ENCODE measurements around the gene PCP4L1.
"Not testable (repeated sequence)": the region's sequence is repeated elsewhere in the genome, so short reads cannot be mapped to it uniquely, and the experiment has no call there.

GRCh38 chr1:161224695-161225087 is 33.9 kb upstream of the PCP4L1 start:
- not testable (repeated sequence) for TF ChIP-seq CTCF, POLR2A (IDR thresholded peaks at IDR 0.05)
